Stimulated activated CD8-positive, alpha-beta memory T cell treated with anti-CD3 and anti-CD28 coated beads, Interleukin-2, amount 100 ng/mL, for 48 hours (primary cell): ENCODE results near the gene CERT1.

Experiments used
- DNase-seq, 2 donors: peaks; one replicate each; pipeline ENCODE4 v3.0.0-alpha.2; 2020; ENCODE audit warnings: low read depth in 2 of 2

The CERT1 gene

DNA sequence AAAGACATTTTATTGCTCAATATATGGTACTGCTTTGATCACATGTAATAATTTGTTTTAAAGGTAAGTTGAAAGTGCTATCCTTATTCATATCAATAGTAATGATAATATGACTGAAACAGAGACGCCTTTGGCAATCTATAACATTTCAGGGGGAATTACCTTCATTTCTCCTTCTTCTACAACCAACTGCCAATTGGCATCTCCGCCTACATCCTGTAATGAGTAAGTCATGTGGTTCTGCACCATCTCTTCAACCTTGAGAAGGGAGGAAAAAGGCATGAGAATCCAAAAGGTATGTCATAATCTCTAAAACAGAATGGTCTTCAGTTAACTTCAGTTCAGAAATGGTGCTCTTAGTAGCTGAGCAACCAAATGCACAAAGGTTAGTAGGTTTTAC, 122.0 kb downstream of the CERT1 start:
- no peak for DNase-seq

DNA sequence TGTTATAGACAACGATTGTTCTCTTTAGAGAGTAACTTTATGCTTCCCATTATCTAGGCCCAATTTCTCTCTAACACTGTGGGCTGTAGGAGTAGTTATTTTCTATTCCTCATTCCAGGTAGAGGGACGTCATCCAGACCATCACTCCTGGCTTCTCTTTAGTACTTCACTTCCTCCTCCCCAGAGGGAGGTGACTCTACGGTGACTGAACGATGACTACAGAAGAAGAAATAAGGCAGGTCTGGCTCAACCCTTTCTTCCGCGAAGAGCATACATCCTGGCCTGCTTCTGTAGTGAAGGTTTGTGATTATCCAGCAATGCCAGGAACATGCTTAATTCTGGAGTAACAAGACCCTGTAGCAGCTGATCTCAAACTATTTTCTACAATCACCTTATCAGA, 123.6 kb downstream of the CERT1 start:
- no peak for DNase-seq

DNA sequence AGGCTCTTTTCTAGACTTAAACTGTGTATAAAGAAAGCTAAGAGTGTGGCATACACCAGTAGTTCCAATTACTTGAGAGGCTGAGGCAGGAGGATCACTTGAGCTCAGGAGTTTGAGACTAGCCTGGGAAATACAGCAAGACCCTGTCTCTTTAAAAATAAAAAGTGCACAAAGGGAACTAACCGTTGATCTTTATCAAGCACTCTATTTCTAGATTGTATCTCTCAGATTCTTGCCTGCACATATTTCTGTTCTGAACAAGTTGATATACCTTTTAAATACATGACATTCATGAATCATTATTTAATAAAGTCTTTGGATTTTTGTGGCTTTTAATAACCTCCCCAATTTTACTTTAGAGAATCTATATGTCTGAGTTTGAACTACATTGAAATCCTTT, 127.2 kb downstream of the CERT1 start:
- DNase-seq = no peak

DNA sequence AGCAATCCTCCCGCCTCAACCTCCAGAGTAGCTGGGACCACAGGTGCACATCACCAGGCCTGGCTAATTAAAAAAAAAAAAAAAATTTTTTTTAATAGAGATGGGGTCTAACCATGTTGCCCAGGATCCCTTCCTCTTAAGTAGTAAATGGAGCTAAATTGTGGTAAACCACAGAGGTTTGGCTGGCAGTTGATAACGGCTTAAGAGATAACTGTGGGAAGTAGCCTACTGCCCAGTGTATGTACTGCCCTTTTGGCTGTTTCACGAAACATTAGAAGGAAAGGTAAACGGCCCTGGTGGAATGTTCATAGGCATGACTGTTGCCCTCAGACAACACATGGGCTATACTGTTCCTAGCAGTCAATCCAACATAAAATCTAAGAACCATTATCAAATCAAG, 130.0 kb downstream of the CERT1 start:
- DNase-seq = no peak

DNA sequence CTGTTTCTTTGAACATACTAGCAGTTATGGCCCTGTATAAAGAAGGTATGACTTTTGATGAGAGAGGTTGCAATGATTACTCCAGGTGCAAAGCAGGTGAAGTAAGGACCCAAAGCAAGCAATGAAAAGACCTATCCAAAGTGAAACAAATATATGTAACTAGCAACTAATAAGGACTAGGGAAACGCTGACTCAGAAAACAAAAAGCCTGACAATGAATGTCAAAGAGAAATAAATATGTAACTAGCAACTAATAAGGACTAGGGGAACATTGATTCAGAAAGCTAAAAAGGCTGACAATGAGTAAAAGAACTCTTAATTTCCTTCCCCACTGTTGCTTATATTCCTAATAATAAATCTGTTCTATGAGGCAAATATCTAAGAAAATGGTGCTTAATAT, 131.3 kb downstream of the CERT1 start:
- DNase-seq = no peak

DNA sequence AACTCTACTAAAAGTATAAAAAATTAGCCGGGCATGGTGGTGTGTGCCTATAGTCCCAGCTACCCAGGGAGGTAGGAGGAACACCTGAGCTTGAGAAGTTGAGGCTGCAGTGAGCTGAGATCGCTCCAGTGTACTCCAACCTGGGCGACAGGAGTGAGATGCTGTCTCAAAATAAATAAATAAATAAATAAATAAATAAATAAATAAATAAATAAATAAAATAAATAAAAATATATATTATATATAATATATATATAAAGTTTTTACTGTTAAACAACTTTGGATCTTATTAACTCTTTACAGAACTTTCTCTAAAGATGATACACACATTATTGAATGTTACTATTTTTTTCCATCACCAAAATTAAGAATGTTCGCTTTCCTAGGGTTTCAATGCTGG, 136.0 kb downstream of the CERT1 start:
- DNase-seq = no peak

DNA sequence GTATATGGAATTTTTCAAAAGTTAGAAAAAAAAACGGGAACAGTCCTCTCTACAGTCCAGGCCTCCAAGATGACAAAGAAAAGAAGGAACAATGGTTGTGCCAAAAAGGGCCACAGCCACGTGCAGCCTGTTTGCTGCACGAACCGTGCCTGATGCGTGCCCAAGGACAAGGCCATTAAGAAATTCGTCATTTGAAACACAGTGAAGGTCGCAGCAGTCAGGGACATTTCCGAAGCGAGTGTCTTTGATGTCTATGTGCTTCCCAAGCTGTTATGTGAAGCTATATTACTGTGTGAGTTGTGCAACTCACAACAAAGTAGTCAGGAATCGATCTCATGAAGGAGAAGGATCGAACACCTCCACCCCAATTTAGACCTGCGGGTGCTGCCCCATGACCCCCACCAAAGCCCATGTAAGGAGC, 137.0 kb downstream of the CERT1 start:
- no peak for DNase-seq

DNA sequence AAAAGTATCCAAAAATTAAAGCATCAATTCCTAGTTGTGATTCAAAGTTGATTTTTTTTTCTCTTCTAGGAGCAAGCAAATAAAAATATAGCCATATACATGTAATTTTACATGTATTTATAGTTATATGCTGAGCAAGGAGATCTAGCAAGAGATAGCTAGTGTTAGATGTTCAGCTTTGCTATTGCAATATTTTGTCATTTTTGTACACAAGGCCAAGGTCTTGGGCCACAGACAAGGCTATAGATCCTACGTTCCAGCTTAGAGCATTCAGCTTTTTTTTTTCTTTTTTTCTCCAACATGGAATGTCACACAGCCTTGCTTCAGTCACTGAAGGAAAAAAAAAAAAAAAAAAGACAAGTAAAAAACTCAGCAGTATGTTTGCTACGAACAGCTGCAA, 137.6 kb downstream of the CERT1 start:
- no peak for DNase-seq

DNA sequence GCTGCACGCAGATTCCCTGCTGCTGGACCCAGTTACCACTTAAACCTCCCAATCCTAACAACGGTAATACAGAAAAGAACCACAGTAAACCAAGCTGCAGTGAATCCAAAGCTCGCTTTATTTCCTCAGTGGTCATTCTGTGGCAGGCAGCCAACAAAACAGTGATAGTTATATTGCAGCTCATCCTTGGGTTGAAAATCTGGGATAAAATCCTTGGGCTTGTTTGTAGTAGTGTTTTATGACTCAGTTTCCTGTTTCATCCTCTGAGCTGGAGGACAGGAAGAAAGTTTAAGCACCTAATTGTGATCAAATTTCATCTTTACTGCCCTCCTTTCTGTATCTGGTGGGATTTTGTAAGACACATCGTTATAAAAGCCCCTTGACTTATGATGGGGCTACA, 143.0 kb downstream of the CERT1 start:
- no peak for DNase-seq

DNA sequence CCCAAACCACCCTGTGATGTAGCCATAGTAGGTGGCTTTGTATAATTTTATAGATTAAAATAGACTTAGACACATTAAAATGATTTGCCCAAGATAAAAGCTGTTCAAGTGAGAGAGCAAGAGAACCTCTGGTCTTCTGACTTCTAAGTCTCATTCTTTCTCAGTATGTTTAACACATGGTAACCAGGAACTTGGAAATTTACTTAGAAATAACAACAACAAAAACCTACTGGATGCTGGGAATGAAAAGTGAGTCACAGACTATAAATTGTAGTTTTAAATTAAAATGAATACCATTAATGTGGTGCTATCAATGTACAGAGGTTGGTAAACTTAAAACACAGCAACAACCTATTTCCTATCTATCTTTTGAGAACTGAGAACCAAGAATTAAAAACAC, 144.0 kb downstream of the CERT1 start:
- no peak for DNase-seq

DNA sequence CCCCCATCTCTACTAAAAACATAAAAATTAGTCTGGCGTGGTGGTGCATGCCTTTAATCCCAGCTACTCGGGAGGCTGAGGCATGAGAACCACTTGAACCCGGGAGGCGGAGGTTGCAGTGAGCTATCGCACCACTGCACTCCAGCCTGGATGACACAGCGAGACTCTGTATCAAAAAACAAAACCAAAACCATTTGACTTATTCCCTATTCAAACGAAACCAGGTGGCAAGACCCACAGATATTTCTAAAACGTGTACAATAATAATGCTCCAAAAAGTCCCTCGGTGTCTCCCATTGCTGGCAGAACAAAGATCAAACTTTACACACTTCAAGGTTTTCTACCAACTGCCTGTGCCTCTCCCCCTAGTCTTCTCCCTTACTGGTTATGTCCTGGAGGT, 144.6 kb downstream of the CERT1 start:
- DNase-seq = no peak

DNA sequence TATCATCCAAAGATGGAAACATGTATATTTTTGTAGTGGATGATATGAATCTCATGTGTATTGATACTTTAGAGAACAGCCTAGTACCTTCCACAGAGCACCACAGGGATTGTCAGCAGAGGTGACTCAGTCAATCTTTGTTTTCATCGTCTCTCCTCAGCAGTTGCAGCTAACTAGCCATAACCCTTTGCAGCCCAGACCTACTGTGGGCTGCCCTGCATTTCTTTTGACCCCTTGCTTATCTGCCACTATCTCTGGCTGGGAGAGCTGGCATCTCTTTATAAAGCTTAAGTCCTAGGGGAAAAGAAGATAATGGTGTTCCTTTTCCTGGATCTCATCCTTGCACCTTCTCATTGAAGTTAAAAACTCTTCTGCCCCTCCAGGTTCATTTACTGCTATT, 145.7 kb downstream of the CERT1 start:
- DNase-seq = no peak

DNA sequence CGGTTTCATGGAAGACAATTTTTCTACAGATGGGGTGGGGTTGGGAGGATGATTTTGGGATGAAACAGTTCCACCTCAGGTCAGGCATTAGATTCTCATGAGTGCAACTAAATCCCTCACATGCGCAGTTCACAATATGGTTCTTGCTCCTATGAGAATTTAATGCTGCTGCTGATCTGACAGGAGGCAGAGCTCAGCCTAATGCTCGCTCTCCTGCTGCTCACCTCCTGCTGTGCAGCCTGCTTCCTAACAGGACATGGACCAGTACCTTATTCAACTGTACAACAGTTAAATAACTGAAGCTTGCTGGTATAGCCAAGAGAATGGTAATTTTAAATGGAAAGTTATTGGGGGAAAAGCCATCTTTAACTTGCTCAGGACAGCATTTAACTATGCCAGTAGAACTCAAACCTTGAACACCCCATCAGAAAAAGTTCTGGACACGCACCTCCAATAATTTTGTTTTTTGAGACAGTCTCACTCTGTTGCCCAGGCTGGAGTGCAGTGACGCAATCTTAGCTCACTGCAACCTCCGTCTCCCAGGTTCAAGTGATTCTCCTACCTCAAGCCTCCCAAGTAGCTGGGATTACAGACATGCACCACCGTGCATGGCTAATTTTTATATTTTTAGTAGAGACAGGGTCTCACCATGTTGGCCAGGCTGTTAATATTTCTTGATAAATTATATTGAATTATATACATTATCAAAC, 146.7 kb downstream of the CERT1 start:
- no peak for DNase-seq

DNA sequence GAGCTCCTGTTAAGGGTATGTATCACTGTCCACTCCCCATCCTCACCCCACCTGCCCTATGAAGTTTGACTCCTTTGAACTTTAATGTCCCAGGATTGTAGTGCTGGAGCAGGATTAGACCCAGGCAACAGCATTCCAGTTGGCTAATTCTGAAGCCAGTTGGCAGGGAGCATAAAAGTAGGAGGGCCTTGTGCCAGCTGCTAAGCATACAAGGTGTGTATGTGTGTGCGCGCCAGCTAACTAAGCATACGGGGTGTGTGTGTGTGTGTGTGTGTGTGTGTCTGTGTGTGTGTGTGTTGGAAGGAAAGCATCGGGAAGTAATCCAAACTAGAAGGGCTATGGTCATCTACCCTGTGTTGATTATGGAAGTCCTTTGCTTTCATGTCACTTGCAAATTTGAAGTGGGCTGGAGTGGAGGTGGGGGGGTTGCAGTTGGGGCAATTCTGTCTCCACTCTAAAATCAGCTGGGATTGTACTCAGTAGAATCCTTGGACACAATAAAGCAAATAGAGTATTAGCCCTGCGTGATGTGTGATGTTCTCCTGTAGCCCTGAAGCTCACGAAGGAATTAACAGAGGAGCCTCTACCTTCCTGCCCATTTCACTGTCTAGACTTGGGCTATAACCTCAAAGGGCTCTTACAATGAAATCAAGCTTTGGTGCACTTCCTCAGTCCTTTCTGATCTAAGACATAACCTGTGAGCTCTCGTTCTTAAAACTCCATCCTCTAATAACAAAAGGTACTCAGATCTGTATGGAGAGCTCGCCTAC, 147.5 kb downstream of the CERT1 start:
- no peak for DNase-seq

DNA sequence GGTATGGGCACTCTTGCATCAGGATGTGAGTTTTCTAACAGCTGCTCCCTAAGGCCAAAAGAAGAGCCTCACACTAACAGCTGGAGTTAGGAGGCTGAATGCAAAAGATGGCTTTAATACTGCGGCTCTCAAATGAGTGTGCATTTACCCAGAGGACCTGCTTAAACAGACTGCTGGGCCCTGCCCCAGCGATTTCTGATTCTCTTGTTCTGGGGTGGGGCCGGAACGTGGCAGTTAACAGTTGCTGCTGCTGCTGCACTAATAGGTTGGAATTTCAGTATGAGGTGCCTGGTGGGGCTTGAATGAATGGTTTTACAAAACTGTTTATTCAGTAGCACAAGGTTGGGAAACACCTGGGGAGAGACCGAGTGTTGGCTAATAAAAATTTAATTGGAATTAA, 148.3 kb downstream of the CERT1 start:
- DNase-seq = no peak

DNA sequence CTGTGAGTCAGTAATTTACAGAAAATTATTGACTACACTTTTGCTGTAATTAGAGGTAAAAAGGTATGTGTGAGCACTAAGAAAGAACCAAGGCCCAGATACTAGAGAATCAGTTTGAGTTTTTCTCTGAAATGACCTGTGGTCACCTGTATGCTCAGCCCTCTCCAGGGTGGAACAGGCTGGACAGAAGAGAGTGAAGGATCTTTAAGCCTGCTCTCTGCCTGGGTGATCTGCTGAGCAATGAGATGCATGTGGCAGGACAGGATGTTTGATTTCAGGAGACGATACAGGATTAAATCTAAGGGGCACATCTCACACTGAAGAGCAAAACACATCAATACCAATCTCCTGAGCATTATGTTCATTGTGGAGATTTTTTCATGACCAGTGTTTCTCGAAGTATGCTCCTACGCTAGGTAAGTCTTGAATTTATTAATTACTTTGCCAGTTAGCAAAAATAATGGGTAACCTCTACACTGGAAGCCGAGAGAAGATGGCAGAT, 148.9 kb downstream of the CERT1 start:
- no peak for DNase-seq

DNA sequence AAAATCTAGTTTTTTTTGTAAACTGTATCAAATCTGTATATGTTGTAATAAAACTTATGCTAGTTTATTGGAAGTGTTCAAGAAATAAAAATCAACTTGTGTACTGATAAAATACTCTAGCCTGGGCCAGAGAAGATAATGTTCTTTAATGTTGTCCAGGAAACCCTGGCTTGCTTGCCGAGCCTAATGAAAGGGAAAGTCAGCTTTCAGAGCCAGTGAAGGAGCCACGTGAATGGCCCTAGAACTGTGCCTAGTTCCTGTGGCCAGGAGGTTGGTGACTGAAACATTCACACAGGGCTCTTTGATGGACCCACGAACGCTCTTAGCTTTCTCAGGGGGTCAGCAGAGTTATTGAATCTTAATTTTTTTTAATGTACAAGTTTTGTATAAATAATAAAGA, 150.1 kb downstream of the CERT1 start:
- no peak for DNase-seq

DNA sequence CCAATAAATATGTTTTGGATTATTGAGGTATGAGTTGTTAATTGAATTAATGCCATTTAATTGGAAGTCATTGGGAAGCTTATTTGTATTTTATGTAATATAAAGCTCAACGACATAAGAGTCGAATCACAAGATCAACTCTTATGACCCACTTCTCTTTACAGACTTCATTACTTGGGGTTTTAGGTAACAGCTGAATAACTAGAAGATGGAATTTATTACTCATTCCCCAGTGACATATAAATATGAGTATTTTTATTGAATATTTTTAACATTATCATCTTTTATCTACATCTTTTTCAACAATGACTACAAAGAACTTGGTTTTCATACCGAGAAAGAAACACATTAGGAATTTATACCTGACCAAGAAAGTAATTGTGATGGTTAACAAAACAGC, 153.3 kb downstream of the CERT1 start:
- DNase-seq = no peak

DNA sequence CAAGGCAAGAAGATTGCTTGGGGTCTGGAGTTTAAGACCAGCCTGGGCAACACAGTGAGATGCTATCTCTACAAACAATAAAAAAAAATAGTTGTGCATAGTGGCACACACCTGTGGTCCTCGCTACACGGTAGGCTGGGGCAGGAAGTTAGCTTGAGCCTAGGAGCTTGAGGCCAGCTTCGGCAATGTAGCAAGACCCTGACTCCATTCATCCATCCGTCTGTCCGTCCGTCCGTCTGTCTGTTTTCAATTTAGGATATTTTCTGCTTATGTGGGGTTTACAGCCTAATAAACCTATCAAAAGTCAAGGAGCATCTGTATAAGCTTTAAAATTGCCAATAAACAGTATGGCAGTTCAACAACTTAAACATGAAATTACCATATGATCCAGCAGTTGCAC, 154.7 kb downstream of the CERT1 start:
- no peak for DNase-seq

DNA sequence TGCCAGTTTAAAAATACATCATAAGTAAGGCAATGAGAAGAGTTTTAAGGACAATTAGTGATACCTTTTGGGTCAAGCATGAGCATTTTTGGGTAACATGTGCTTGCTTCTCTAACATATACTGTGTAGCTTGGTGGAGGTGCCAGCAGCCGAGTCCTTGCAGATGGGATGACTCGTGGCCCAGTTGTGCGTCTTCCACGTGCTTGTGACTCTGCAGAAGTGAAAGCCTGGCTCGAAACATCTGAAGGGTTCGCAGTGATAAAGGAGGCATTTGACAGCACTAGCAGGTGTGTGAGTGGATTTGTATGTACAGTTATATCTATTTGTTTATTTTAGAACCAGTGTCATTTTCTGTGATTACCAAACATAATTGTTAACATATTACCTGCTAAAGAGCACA, 156.2 kb downstream of the CERT1 start:
- no peak for DNase-seq

DNA sequence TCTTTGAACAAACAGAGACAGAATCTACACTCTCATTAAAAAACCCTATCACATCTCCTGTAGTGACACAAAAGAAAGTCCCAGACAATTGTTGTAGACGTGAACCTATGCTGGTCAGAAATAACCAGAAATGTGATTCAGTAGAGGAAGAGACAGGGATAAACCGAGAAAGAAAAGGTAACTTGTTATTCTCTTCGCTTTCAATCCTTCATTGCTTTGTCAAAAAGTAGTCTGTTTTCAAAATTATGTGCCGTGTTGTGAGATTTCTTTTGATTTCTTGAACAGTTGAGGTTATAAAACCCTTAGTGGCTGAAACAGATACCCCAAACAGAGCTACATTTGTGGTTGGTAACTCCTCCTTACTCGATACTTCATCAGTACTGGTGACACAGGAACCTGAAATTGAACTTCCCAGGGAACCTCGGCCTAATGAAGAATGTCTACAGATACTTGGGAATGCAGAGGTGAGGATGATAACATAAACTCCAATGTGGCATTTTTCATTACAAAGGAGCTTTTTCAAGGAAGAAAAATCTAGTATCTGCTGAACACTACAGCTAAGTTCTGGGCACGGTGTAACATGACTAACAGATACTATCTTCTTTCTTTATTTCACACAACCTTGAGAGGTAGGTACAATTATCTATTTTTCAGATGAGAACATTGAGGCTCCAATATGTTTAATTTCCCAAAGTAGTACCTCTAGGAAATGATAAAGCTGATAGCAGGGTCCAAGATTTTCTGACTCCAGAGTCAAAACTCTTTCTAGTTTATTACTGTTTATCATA, 160.1 kb downstream of the CERT1 start:
- no peak for DNase-seq

DNA sequence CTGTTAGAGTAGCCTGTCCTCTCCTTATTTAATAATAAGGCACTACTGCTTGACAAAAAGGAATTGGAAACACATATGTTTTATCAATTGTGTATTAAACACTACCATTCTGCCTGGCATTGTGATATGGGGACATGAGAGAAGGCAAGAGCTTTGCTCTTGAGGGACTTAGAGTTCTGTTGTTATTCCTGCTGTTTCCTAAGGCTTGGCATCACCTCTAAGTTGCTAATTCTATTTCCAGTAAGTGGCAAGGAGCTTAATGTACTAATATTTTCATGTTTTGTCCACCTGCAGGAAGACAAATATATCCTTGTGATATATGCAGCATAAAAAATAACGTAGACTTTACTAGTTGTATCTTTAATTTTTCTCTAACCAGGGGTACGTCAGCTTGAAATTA, 161.8 kb downstream of the CERT1 start:
- DNase-seq = no peak

DNA sequence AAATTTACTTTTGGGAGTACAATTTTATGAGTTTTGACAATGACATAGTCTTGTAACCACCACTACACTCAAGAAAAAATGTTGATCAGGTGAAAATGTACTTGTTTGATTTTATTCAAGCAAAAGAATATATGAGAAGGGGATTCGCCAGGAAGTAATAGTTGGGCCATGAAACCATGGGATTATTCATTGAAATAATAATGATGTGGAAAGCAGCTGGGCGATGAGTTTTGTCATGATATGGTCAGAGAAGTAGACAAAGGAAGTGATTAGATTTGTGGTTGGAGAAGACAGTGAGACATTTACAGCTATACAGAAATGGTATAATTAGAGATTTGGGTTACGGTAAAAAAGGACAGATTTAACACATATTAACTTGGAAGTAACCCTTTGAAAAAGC, 163.2 kb downstream of the CERT1 start:
- no peak for DNase-seq
